WTC11 (cell line): ENCODE data around the gene LRRC8A. TPM values are rescaled to one million over a fixed set of nuclear protein-coding genes. Genes with fewer than 3 reads are reported as not detected.
"Not testable (repeated sequence)": the region's sequence is repeated elsewhere in the genome, so short reads cannot be mapped to it uniquely, and the experiment has no call there.

ENCODE experiments used
- ATAC-seq: fragments of 200-7000 bp; cut with Tn5 transposase; 2 replicates; pipeline ENCODE4 v1.10.0; 2021; ENCODE audit warnings: mild to moderate bottlenecking, moderate library complexity
- CTCF ChIA-PET: fragments of 300-600 bp; sonication (Branson Sonifier 250); formaldehyde crosslinking; loops from one replicate; lab custom pipeline; 2021; ENCODE audit warnings: antibody characterized with exemption; lab: Charles Lee
- POLR2A ChIA-PET: fragments of 350-600 bp; sonication (Branson Sonifier 250); formaldehyde crosslinking; loops from one replicate; lab custom pipeline; 2021; ENCODE audit warnings: antibody characterized with exemption; lab: Charles Lee
- DNase-seq: peaks from one replicate; pipeline ENCODE4 v3.0.0; 2021; ENCODE audit warnings: low spot score
- H3K27ac Mint-ChIP-seq: 2 replicates; pipeline ENCODE4 v1.8.0; 2021; ENCODE audit warnings: mixed read lengths
- H3K27me3 Mint-ChIP-seq: 2 replicates; pipeline ENCODE4 v1.8.0; 2021; ENCODE audit warnings: low read depth, mild to moderate bottlenecking, moderate library complexity, mixed read lengths
- H3K36me3 Mint-ChIP-seq: 2 replicates; pipeline ENCODE4 v1.8.0; 2021; ENCODE audit warnings: mixed read lengths
- H3K4me1 Mint-ChIP-seq: 2 replicates; pipeline ENCODE4 v1.8.0; 2022; ENCODE audit warnings: mixed read lengths
- H3K4me3 Mint-ChIP-seq: 2 replicates; pipeline ENCODE4 v1.8.0; 2021; ENCODE audit warnings: mild to moderate bottlenecking, moderate library complexity, mixed read lengths
- H3K9me3 Mint-ChIP-seq: 2 replicates; pipeline ENCODE4 v1.8.0; 2021; ENCODE audit warnings: mixed read lengths
- ELF4 ChIP-seq: sonication (generic); formaldehyde crosslinking; IDR thresholded peaks from 2 replicates; pipeline ENCODE4 v1.8.1; 2022; ENCODE audit warnings: low read depth, mild to moderate bottlenecking, moderate library complexity, missing genetic modification reagents
- ESRRA ChIP-seq: sonication (generic); formaldehyde crosslinking; IDR thresholded peaks from 2 replicates; pipeline ENCODE4 v1.8.1; 2022; ENCODE audit warnings: mild to moderate bottlenecking, missing genetic modification reagents, borderline replicate concordance
- ETV6 ChIP-seq: sonication (generic); formaldehyde crosslinking; IDR thresholded peaks from 2 replicates; pipeline ENCODE4 v1.8.1; 2022; ENCODE audit warnings: mild to moderate bottlenecking, missing genetic modification reagents
- FOXK1 ChIP-seq: sonication (generic); formaldehyde crosslinking; IDR thresholded peaks from 2 replicates; pipeline ENCODE4 v1.8.0; 2022; ENCODE audit warnings: mild to moderate bottlenecking, moderate library complexity, missing genetic modification reagents
- GRHL2 ChIP-seq: fragments of 250-450 bp; sonication (Bioruptor Pico); IDR thresholded peaks from 2 replicates; pipeline ENCODE4 v1.8.0; 2022; ENCODE audit warnings: mild to moderate bottlenecking, moderate library complexity; ENCODE audit not compliant: insufficient replicate concordance, severe bottlenecking
- HMGA2 ChIP-seq: fragments of 250-450 bp; sonication (Bioruptor Pico); IDR thresholded peaks from 2 replicates; pipeline ENCODE4 v1.4.0; 2021; ENCODE audit warnings: mild to moderate bottlenecking, moderate library complexity
- IRF2 ChIP-seq: sonication (generic); formaldehyde crosslinking; IDR thresholded peaks from 2 replicates; pipeline ENCODE4 v1.8.0; 2022; ENCODE audit warnings: low read depth, missing genetic modification reagents, borderline replicate concordance
- NR1H2 ChIP-seq: sonication (generic); formaldehyde crosslinking; IDR thresholded peaks from 2 replicates; pipeline ENCODE4 v1.9.0; 2021; ENCODE audit warnings: mild to moderate bottlenecking, moderate library complexity, missing genetic modification reagents
- PRRX2 ChIP-seq: fragments of 250-450 bp; sonication (Bioruptor Pico); IDR thresholded peaks from 2 replicates; pipeline ENCODE4 v1.8.0; 2021; ENCODE audit warnings: mild to moderate bottlenecking
- RORB ChIP-seq: fragments of 250-450 bp; sonication (Bioruptor Pico); IDR thresholded peaks from 2 replicates; pipeline ENCODE4 v1.9.0; 2021; ENCODE audit warnings: mild to moderate bottlenecking
- SMAD3 ChIP-seq: sonication (generic); formaldehyde crosslinking; IDR thresholded peaks from 2 replicates; pipeline ENCODE4 v1.8.0; 2022; ENCODE audit warnings: missing genetic modification reagents, mild to moderate bottlenecking, borderline replicate concordance
- TEAD4 ChIP-seq: sonication (generic); formaldehyde crosslinking; IDR thresholded peaks from 2 replicates; pipeline ENCODE4 v1.8.0; 2022; ENCODE audit warnings: mild to moderate bottlenecking, missing genetic modification reagents
- ZBTB21 ChIP-seq: sonication (generic); formaldehyde crosslinking; IDR thresholded peaks from 2 replicates; pipeline ENCODE4 v1.8.1; 2023; ENCODE audit warnings: mild to moderate bottlenecking, missing genetic modification reagents, borderline replicate concordance
- ZNF219 ChIP-seq: sonication (generic); formaldehyde crosslinking; IDR thresholded peaks from 2 replicates; pipeline ENCODE4 v1.8.0; 2023; ENCODE audit warnings: missing genetic modification reagents, mild to moderate bottlenecking, borderline replicate concordance
- ZNF671 ChIP-seq: fragments of 250-450 bp; sonication (Bioruptor Pico); IDR thresholded peaks from 2 replicates; pipeline ENCODE4 v1.8.0; 2021; ENCODE audit warnings: mild to moderate bottlenecking
- total RNA-seq: library from RNA; stranded (reverse); gene quantifications from 3 replicates; pipeline ENCODE4 v1.2.3, GENCODE V29; 2021
- TF ChIP-seq, protein P1 (sequence below): sonication (generic); formaldehyde crosslinking; IDR thresholded peaks from 2 replicates; pipeline ENCODE4 v1.8.0; 2022; ENCODE audit warnings: missing genetic modification reagents
- TF ChIP-seq, protein P2 (sequence below): sonication (generic); formaldehyde crosslinking; IDR thresholded peaks from 2 replicates; pipeline ENCODE4 v1.8.0; 2022; ENCODE audit warnings: mild to moderate bottlenecking, missing genetic modification reagents
- TF ChIP-seq, protein P3 (sequence below): sonication (generic); formaldehyde crosslinking; IDR thresholded peaks from 2 replicates; pipeline ENCODE4 v1.8.1; 2023; ENCODE audit warnings: mild to moderate bottlenecking, missing genetic modification reagents
- TF ChIP-seq, protein P4 (sequence below): sonication (generic); formaldehyde crosslinking; conservative IDR thresholded peaks from 2 replicates; pipeline ENCODE4 v1.8.1; 2022; ENCODE audit warnings: mild to moderate bottlenecking, missing genetic modification reagents
- TF ChIP-seq, protein P5 (sequence below): sonication (generic); formaldehyde crosslinking; IDR thresholded peaks from 2 replicates; pipeline ENCODE4 v1.8.1; 2022; ENCODE audit warnings: low read depth, missing genetic modification reagents, borderline replicate concordance

LRRC8A gene
- total RNA-seq, 1 experiment from 2014 or later, result 83.5 TPM

DNA sequence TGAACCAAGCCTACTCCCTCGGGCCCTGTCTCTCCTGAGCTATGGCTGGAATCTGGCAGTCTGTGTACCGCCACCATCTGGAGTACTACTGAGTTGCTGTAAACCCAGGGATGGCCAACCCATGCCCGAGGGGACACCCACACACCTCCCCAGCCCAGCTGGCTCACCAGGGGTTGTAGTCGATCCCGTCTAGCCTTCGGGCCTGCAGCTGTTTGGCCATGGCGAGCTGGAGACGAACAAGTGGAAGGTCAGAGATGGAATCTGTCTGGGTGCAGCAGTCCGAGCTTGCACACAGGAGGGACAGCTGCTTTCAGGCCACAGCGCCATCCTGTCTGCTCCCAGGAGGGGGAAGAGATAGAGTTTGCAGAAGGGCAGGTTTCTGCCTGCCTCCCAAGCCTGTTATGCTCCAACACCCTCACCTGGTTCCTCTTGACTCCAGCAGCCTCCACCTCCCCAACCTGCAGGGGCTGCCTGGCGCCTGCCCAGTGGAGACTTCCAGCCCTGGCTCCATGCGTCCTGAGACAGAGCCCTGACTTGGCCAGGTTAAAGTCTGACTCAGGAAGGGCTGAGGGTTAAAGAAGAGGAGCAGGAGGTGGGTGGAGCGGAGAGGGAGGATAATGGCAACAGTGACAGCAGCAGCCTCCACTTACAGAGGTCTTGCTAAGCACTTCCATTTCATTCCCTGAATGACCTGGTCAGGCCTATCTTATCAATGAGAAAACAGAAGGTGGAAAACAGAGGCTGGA is 36.6 kb upstream of the LRRC8A start:
- H3K36me3 Mint-ChIP-seq, result peaks cover 25% of the 10 kb centered on the region
- no peaks in the 10 kb centered on the region for H3K4me1 Mint-ChIP-seq
- ChIA-PET POLR2A (interaction anchor here (1.3 kb wide), 1 partner anchor 16 kb away, joined by 6 read pairs; the partner anchor contains the start of gene SPOUT1), CTCF (interaction anchor here (0.6 to 1.8 kb wide), 13 partner anchors 15 to 121 kb away, joined by 3 to 9 read pairs (median 3); partner anchors contain the start of genes ENDOG, SPOUT1 and ZDHHC12)
- peak; percentile 92 for ATAC-seq
- H3K9me3 Mint-ChIP-seq, result peaks cover 14% of the 10 kb centered on the region
- peak; percentile 45 for DNase-seq
- TF ChIP-seq ZBTB21, result no peak
- peak overlapping the region; percentile 87 for H3K27ac Mint-ChIP-seq
- no peaks in the 10 kb centered on the region for H3K27me3 Mint-ChIP-seq
- H3K4me3 Mint-ChIP-seq, result no peak overlapping the region

DNA sequence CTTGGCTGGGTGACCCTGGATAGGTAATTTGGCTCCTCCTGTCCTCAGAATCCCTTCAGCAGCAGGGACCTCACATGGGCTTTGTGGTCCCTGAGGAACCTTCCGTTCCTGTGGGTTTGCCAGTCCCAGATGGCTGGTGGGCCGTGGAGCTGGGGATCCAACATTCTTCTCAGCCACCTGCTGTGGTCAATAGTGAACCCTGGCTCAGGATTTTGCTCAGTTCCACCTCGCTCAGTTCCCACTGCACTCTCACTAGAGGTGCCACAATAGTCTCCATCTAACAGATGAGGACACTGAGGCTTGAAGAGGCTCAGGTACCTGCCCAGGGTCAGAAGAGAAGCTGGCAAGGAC is 35.3 kb upstream of the LRRC8A start:
- CTCF ChIA-PET, result interaction anchor here (1.4 kb wide), 1 partner anchor 82 kb away, joined by 5 read pairs; no protein-coding TSS in a partner anchor

DNA sequence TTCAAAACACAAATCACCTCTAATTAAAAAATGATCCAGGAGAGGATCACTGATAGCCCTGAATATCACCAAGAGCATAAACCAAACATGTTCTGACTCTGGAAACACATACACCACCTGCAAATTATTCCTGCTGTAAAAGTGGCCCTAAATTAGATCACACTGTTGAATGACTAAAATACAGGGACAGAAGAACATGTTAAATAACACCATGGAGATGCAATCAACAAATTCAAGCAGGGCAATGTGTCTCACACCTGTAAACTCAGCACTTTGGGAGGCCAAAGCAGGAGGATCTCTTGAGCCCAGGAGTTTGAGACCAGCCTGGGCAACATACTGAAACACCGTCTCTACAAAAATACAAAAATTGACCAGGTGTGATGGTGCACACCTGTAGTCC is 34.1 kb upstream of the LRRC8A start:
- POLR2A ChIA-PET, result no interaction called here
- no peak for DNase-seq
- peaks cover 29% of the 10 kb centered on the region for H3K9me3 Mint-ChIP-seq
- H3K4me1 Mint-ChIP-seq, result no peaks in the 10 kb centered on the region
- H3K36me3 Mint-ChIP-seq, result peaks cover 36% of the 10 kb centered on the region
- H3K27me3 Mint-ChIP-seq, result no peaks in the 10 kb centered on the region
- CTCF ChIA-PET, result interaction anchor here (1.4 kb wide), 1 partner anchor 81 kb away, joined by 5 read pairs; no protein-coding TSS in a partner anchor
- no peak for ATAC-seq
- no peak overlapping the region for H3K4me3 Mint-ChIP-seq
- H3K27ac Mint-ChIP-seq, result no peak overlapping the region
- TF ChIP-seq IRF2 (CRISPR knock-in tag), result no peak
- TF ChIP-seq TEAD4 (CRISPR knock-in tag), result no peak
- TF ChIP-seq, protein P1, sequence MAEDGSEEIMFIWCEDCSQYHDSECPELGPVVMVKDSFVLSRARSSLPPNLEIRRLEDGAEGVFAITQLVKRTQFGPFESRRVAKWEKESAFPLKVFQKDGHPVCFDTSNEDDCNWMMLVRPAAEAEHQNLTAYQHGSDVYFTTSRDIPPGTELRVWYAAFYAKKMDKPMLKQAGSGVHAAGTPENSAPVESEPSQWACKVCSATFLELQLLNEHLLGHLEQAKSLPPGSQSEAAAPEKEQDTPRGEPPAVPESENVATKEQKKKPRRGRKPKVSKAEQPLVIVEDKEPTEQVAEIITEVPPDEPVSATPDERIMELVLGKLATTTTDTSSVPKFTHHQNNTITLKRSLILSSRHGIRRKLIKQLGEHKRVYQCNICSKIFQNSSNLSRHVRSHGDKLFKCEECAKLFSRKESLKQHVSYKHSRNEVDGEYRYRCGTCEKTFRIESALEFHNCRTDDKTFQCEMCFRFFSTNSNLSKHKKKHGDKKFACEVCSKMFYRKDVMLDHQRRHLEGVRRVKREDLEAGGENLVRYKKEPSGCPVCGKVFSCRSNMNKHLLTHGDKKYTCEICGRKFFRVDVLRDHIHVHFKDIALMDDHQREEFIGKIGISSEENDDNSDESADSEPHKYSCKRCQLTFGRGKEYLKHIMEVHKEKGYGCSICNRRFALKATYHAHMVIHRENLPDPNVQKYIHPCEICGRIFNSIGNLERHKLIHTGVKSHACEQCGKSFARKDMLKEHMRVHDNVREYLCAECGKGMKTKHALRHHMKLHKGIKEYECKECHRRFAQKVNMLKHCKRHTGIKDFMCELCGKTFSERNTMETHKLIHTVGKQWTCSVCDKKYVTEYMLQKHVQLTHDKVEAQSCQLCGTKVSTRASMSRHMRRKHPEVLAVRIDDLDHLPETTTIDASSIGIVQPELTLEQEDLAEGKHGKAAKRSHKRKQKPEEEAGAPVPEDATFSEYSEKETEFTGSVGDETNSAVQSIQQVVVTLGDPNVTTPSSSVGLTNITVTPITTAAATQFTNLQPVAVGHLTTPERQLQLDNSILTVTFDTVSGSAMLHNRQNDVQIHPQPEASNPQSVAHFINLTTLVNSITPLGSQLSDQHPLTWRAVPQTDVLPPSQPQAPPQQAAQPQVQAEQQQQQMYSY (CRISPR knock-in tag), result no peak
- TF ChIP-seq ZNF219 (CRISPR knock-in tag), result no peak
- TF ChIP-seq, protein P2, sequence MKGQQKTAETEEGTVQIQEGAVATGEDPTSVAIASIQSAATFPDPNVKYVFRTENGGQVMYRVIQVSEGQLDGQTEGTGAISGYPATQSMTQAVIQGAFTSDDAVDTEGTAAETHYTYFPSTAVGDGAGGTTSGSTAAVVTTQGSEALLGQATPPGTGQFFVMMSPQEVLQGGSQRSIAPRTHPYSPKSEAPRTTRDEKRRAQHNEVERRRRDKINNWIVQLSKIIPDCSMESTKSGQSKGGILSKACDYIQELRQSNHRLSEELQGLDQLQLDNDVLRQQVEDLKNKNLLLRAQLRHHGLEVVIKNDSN (CRISPR knock-in tag), result no peak
- TF ChIP-seq SMAD3 (CRISPR knock-in tag), result no peak
- TF ChIP-seq GRHL2 (CRISPR knock-in tag), result no peak
- no peak for TF ChIP-seq ESRRA (CRISPR knock-in tag)

More for the DNA sequence above, 35.3 kb upstream of the LRRC8A start:
- Mint-ChIP-seq H3K4me1 (no peaks in the 10 kb centered on the region), H3K27me3 (no peaks in the 10 kb centered on the region), H3K36me3 (peaks cover 34% of the 10 kb centered on the region), H3K4me3 (no peak overlapping the region), H3K9me3 (peaks cover 27% of the 10 kb centered on the region), H3K27ac (no peak overlapping the region)
- TF ChIP-seq, protein P3, sequence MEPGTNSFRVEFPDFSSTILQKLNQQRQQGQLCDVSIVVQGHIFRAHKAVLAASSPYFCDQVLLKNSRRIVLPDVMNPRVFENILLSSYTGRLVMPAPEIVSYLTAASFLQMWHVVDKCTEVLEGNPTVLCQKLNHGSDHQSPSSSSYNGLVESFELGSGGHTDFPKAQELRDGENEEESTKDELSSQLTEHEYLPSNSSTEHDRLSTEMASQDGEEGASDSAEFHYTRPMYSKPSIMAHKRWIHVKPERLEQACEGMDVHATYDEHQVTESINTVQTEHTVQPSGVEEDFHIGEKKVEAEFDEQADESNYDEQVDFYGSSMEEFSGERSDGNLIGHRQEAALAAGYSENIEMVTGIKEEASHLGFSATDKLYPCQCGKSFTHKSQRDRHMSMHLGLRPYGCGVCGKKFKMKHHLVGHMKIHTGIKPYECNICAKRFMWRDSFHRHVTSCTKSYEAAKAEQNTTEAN (CRISPR knock-in tag), result no peak
- no peak for TF ChIP-seq HMGA2
- no peak for TF ChIP-seq ELF4
- TF ChIP-seq RORB (CRISPR knock-in tag), result no peak
- TF ChIP-seq ZNF671 (CRISPR knock-in tag), result no peak
- TF ChIP-seq, protein P4, sequence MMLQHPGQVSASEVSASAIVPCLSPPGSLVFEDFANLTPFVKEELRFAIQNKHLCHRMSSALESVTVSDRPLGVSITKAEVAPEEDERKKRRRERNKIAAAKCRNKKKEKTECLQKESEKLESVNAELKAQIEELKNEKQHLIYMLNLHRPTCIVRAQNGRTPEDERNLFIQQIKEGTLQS (CRISPR knock-in tag), result no peak
- no peak for TF ChIP-seq ETV6
- no peak for TF ChIP-seq ESRRA (CRISPR knock-in tag)
- TF ChIP-seq FOXK1 (CRISPR knock-in tag), result no peak
- TF ChIP-seq, protein P5, sequence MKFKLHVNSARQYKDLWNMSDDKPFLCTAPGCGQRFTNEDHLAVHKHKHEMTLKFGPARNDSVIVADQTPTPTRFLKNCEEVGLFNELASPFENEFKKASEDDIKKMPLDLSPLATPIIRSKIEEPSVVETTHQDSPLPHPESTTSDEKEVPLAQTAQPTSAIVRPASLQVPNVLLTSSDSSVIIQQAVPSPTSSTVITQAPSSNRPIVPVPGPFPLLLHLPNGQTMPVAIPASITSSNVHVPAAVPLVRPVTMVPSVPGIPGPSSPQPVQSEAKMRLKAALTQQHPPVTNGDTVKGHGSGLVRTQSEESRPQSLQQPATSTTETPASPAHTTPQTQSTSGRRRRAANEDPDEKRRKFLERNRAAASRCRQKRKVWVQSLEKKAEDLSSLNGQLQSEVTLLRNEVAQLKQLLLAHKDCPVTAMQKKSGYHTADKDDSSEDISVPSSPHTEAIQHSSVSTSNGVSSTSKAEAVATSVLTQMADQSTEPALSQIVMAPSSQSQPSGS (CRISPR knock-in tag), result no peak
- no peak for TF ChIP-seq SMAD3 (CRISPR knock-in tag)
- no peak for TF ChIP-seq PRRX2 (CRISPR knock-in tag)
- no peak for TF ChIP-seq NR1H2 (CRISPR knock-in tag)
- DNase-seq, result no peak
- POLR2A ChIA-PET, result no interaction called here
- no peak for ATAC-seq

DNA sequence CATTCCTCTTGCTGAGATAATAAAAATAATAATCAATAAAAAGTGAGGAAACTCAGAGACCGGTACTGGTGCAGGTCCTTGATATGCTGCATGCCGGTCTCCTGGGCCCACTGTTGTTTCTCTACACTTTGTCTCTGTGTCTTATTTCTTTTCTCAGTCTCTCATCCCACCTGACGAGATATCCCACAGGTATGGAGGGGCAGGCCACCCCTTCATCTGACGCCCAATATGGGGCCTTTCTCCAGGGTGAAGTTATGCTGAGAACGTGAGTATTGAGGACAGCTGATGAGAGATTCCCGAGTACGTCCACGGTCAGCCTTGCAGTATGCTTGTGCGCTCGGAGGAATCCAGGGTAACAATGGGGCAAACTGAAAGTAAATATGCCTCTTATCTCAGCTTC is 30.9 kb upstream of the LRRC8A start:
- ATAC-seq, POLR2A ChIA-PET, H3K4me3 Mint-ChIP-seq, DNase-seq, H3K4me1 Mint-ChIP-seq, H3K27me3 Mint-ChIP-seq, CTCF ChIA-PET, H3K27ac Mint-ChIP-seq: not testable (repeated sequence)
- Mint-ChIP-seq H3K36me3 (peaks cover 33% of the 10 kb centered on the region), H3K9me3 (peaks cover 29% of the 10 kb centered on the region)
